T-helper 1 cell treated with Interleukin-12 subunit alpha and Interleukin-12 subunit beta and Interleukin-4 antibody, amounts not matched to agents 30 μg/mL and 1 μg/mL, for 36 hours (primary cell): ENCODE results near the gene TENM4.

Source experiments
- H3K27ac Mint-ChIP-seq: one replicate; pipeline ENCODE4 v1.8.0; 2021; ENCODE audit warnings: mild to moderate bottlenecking, mixed read lengths
- H3K27me3 Mint-ChIP-seq: one replicate; pipeline ENCODE4 v1.8.0; 2021; ENCODE audit warnings: low read depth, mixed read lengths
- H3K36me3 Mint-ChIP-seq: one replicate; pipeline ENCODE4 v1.8.0; 2021; ENCODE audit warnings: low read depth, mixed read lengths
- H3K4me1 Mint-ChIP-seq: one replicate; pipeline ENCODE4 v1.8.0; 2021; ENCODE audit warnings: low read depth, mixed read lengths
- H3K4me3 Mint-ChIP-seq: one replicate; pipeline ENCODE4 v1.8.0; 2021; ENCODE audit warnings: mild to moderate bottlenecking, moderate library complexity, mixed read lengths
- H3K9me3 Mint-ChIP-seq: one replicate; pipeline ENCODE4 v1.8.0; 2021; ENCODE audit warnings: mixed read lengths

The TENM4 gene

GRCh38 chr11:79342686-79343085 is 98.1 kb downstream of the TENM4 start:
- Mint-ChIP-seq H3K27me3 (no peaks in the 10 kb centered on the region), H3K4me1 (no peaks in the 10 kb centered on the region), H3K36me3 (no peaks in the 10 kb centered on the region), H3K9me3 (no peaks in the 10 kb centered on the region), H3K27ac (no peak overlapping the region), H3K4me3 (no peak overlapping the region)

- no peaks in the 10 kb centered on the region for H3K36me3 Mint-ChIP-seq
- no peak overlapping the region for H3K27ac Mint-ChIP-seq
- H3K9me3 Mint-ChIP-seq = no peaks in the 10 kb centered on the region
- no peak overlapping the region for H3K4me3 Mint-ChIP-seq
- H3K27me3 Mint-ChIP-seq = no peaks in the 10 kb centered on the region
- no peaks in the 10 kb centered on the region for H3K4me1 Mint-ChIP-seq
These were observed 98.6 kb downstream of the TENM4 start for GRCh38 chr11:79342236-79342635.

GRCh38 chr11:79340535-79340934 is 100.3 kb downstream of the TENM4 start:
- Mint-ChIP-seq H3K36me3 (no peaks in the 10 kb centered on the region), H3K27me3 (no peaks in the 10 kb centered on the region), H3K27ac (no peak overlapping the region), H3K9me3 (no peaks in the 10 kb centered on the region), H3K4me1 (no peaks in the 10 kb centered on the region), H3K4me3 (no peak overlapping the region)

GRCh38 chr11:79336797-79337517 is 103.9 kb downstream of the TENM4 start:
- Mint-ChIP-seq H3K27ac (no peak overlapping the region), H3K9me3 (no peaks in the 10 kb centered on the region), H3K27me3 (no peaks in the 10 kb centered on the region), H3K4me1 (no peaks in the 10 kb centered on the region), H3K36me3 (no peaks in the 10 kb centered on the region), H3K4me3 (no peak overlapping the region)

- Mint-ChIP-seq H3K4me3 (no peak overlapping the region), H3K36me3 (no peaks in the 10 kb centered on the region)
These were observed 105.1 kb downstream of the TENM4 start for GRCh38 chr11:79335681-79336080.

GRCh38 chr11:79333355-79333754 is 107.5 kb downstream of the TENM4 start:
- no peaks in the 10 kb centered on the region for H3K36me3 Mint-ChIP-seq
- H3K4me1 Mint-ChIP-seq = no peaks in the 10 kb centered on the region
- no peak overlapping the region for H3K27ac Mint-ChIP-seq

More at GRCh38 chr11:79335681-79336080, 105.1 kb downstream of the TENM4 start:
- H3K27ac Mint-ChIP-seq = no peak overlapping the region
- no peaks in the 10 kb centered on the region for H3K9me3 Mint-ChIP-seq
- H3K27me3 Mint-ChIP-seq = no peaks in the 10 kb centered on the region
- H3K4me1 Mint-ChIP-seq = no peaks in the 10 kb centered on the region

GRCh38 chr11:79332017-79332416 is 108.8 kb downstream of the TENM4 start:
- no peaks in the 10 kb centered on the region for H3K27me3 Mint-ChIP-seq
- H3K4me1 Mint-ChIP-seq = no peaks in the 10 kb centered on the region
- H3K27ac Mint-ChIP-seq = no peak overlapping the region
- H3K9me3 Mint-ChIP-seq = no peaks in the 10 kb centered on the region
- no peak overlapping the region for H3K4me3 Mint-ChIP-seq
- H3K36me3 Mint-ChIP-seq = no peaks in the 10 kb centered on the region

More at GRCh38 chr11:79333355-79333754, 107.5 kb downstream of the TENM4 start:
- Mint-ChIP-seq H3K27me3 (no peaks in the 10 kb centered on the region), H3K9me3 (no peaks in the 10 kb centered on the region), H3K4me3 (no peak overlapping the region)

GRCh38 chr11:79331203-79331901 is 109.5 kb downstream of the TENM4 start:
- Mint-ChIP-seq H3K4me3 (no peak overlapping the region), H3K27ac (no peak overlapping the region)

DNA sequence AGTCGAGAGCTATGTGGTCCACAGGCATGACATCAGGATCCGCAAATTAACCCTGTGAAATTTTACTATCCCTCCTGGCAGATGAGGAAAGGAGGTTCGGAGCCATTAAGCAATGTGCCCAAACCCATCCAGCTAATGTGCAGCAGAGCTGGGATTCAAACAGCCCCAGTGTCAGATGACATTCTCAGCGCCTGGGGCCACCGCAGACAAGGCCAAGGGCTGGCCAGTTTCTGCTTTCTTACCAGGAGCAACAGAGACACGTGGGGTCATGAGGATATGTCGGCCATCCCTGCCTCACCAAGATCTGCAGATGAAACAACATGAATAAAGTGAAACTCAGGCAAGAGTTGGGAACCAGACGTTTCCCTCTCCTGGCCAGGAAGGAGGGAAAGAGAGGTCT is 110.2 kb downstream of the TENM4 start:
- no peaks in the 10 kb centered on the region for H3K36me3 Mint-ChIP-seq
- H3K4me3 Mint-ChIP-seq = no peak overlapping the region
- H3K9me3 Mint-ChIP-seq = no peaks in the 10 kb centered on the region
- H3K27ac Mint-ChIP-seq = no peak overlapping the region
- H3K4me1 Mint-ChIP-seq = no peaks in the 10 kb centered on the region
- H3K27me3 Mint-ChIP-seq = no peaks in the 10 kb centered on the region

More at GRCh38 chr11:79331203-79331901, 109.5 kb downstream of the TENM4 start:
- no peaks in the 10 kb centered on the region for H3K4me1 Mint-ChIP-seq
- no peaks in the 10 kb centered on the region for H3K36me3 Mint-ChIP-seq
- H3K27me3 Mint-ChIP-seq = no peaks in the 10 kb centered on the region
- H3K9me3 Mint-ChIP-seq = no peaks in the 10 kb centered on the region

- no peak overlapping the region for H3K27ac Mint-ChIP-seq
- H3K4me3 Mint-ChIP-seq = no peak overlapping the region
- no peaks in the 10 kb centered on the region for H3K36me3 Mint-ChIP-seq
- H3K9me3 Mint-ChIP-seq = no peaks in the 10 kb centered on the region
- no peaks in the 10 kb centered on the region for H3K27me3 Mint-ChIP-seq
- no peaks in the 10 kb centered on the region for H3K4me1 Mint-ChIP-seq
These were observed 111.3 kb downstream of the TENM4 start for GRCh38 chr11:79329561-79329960.

DNA sequence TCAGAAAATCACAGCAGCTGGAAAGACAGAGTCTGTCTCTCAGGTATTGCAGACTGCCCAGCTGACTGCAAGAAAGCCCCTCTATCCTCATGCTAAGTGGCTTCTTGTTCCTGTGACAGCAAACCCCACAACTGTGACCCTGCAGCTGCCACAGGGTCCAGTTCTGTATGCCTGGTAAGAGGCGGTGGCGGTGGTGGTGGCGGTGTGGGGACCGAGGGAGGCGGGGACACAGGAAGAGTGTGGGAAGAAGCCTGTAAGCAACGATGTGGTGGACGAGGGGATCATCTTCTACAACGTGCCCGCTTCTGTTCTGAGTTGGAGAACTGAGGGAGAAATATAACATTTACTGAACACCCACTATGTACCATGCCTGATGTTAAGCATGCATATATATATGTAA is 112.4 kb downstream of the TENM4 start:
- H3K4me3 Mint-ChIP-seq = no peak overlapping the region
- no peaks in the 10 kb centered on the region for H3K9me3 Mint-ChIP-seq
- no peak overlapping the region for H3K27ac Mint-ChIP-seq
- no peaks in the 10 kb centered on the region for H3K36me3 Mint-ChIP-seq
- no peaks in the 10 kb centered on the region for H3K27me3 Mint-ChIP-seq
- no peaks in the 10 kb centered on the region for H3K4me1 Mint-ChIP-seq

GRCh38 chr11:79325851-79326250 is 115.0 kb downstream of the TENM4 start:
- H3K4me3 Mint-ChIP-seq = no peak overlapping the region
- H3K4me1 Mint-ChIP-seq = no peaks in the 10 kb centered on the region
- no peaks in the 10 kb centered on the region for H3K36me3 Mint-ChIP-seq
- no peaks in the 10 kb centered on the region for H3K9me3 Mint-ChIP-seq
- no peak overlapping the region for H3K27ac Mint-ChIP-seq
- no peaks in the 10 kb centered on the region for H3K27me3 Mint-ChIP-seq

- Mint-ChIP-seq H3K9me3 (no peaks in the 10 kb centered on the region), H3K36me3 (no peaks in the 10 kb centered on the region), H3K27ac (no peak overlapping the region), H3K4me3 (no peak overlapping the region), H3K4me1 (no peaks in the 10 kb centered on the region), H3K27me3 (no peaks in the 10 kb centered on the region)
These were observed 119.6 kb downstream of the TENM4 start for GRCh38 chr11:79321263-79321662.

- Mint-ChIP-seq H3K4me3 (no peak overlapping the region), H3K27ac (no peak overlapping the region), H3K27me3 (no peaks in the 10 kb centered on the region), H3K4me1 (no peaks in the 10 kb centered on the region), H3K9me3 (no peaks in the 10 kb centered on the region), H3K36me3 (no peaks in the 10 kb centered on the region)
These were observed 125.7 kb downstream of the TENM4 start for GRCh38 chr11:79314906-79315689.

DNA sequence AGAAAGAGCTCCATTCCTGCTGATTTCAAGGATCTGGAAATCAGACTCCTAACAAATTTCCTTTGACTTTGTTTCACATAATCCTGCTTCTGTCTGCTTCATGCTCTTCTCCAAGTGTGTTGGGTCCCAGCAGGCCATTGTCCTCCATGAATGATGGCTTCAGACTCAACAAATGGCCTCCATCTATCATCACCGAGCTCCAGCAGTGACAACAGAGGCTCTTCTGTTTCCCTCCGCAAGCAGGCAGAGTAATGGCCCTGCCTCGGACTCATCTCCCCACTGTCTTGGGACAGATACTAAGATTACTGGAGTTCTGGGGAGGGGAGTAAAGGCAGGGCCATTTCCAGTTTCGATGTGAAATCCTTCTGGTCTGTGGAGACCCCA is 127.3 kb downstream of the TENM4 start:
- Mint-ChIP-seq H3K36me3 (no peaks in the 10 kb centered on the region), H3K9me3 (no peaks in the 10 kb centered on the region), H3K4me1 (no peaks in the 10 kb centered on the region), H3K4me3 (no peak overlapping the region), H3K27me3 (no peaks in the 10 kb centered on the region), H3K27ac (no peak overlapping the region)
